A549 (cell line): Measurements from ENCODE around the gene RASSF4.

Source experiments
- EP300 ChIP-seq, 2 experiments: fragments of >200 bp; sonication (Bioruptor Twin); formaldehyde crosslinking; IDR thresholded peaks; 2 replicates in 1 of 2; 3 replicates in 1 of 2; pipeline ENCODE4 v1.6.1; 2016 to 2017
- HOXA7 ChIP-seq: fragments of 250-450 bp; sonication (Bioruptor Pico); IDR thresholded peaks from 2 replicates; pipeline ENCODE4 v1.5.0; 2020; ENCODE audit warnings: mild to moderate bottlenecking, moderate library complexity
- JUNB ChIP-seq: fragments of >200 bp; sonication (Bioruptor Twin); formaldehyde crosslinking; IDR thresholded peaks from 2 replicates; pipeline ENCODE4 v1.6.1; 2016
- RARB ChIP-seq: fragments of 250-450 bp; sonication (Bioruptor Pico); IDR thresholded peaks from 2 replicates; pipeline ENCODE4 v1.8.0; 2021; ENCODE audit warnings: mild to moderate bottlenecking, moderate library complexity
- TF ChIP-seq, protein P1 (sequence below): fragments of >200 bp; sonication (Bioruptor Twin); formaldehyde crosslinking; IDR thresholded peaks from 3 replicates; pipeline ENCODE4 v1.5.1; 2016
- TF ChIP-seq, protein P2 (sequence below): IDR thresholded peaks from 2 replicates; pipeline ENCODE4 v1.6.1; 2012

GRCh38 chr10:45000752-45001380, 41.3 kb downstream of the RASSF4 start, which contains the start of gene ZNF22:
- TF ChIP-seq JUNB (no peak), HOXA7 (CRISPR knock-in tag) (no peak), EP300 (IDR thresholded peaks at IDR 0.05) (no peak), RARB (CRISPR knock-in tag) (no peak)
- TF ChIP-seq, protein P1, sequence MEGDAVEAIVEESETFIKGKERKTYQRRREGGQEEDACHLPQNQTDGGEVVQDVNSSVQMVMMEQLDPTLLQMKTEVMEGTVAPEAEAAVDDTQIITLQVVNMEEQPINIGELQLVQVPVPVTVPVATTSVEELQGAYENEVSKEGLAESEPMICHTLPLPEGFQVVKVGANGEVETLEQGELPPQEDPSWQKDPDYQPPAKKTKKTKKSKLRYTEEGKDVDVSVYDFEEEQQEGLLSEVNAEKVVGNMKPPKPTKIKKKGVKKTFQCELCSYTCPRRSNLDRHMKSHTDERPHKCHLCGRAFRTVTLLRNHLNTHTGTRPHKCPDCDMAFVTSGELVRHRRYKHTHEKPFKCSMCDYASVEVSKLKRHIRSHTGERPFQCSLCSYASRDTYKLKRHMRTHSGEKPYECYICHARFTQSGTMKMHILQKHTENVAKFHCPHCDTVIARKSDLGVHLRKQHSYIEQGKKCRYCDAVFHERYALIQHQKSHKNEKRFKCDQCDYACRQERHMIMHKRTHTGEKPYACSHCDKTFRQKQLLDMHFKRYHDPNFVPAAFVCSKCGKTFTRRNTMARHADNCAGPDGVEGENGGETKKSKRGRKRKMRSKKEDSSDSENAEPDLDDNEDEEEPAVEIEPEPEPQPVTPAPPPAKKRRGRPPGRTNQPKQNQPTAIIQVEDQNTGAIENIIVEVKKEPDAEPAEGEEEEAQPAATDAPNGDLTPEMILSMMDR, result no peak
- TF ChIP-seq, protein P2, sequence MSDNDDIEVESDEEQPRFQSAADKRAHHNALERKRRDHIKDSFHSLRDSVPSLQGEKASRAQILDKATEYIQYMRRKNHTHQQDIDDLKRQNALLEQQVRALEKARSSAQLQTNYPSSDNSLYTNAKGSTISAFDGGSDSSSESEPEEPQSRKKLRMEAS, result peak; percentile 89
